T-helper 22 cell (primary cell): ENCODE data around the gene RORC.
"Not testable (repeated sequence)": the region's sequence is repeated elsewhere in the genome, so short reads cannot be mapped to it uniquely, and the experiment has no call there.

Experiments
- DNase-seq: peaks from one replicate; pipeline ENCODE4 v3.0.0-alpha.2; 2020; ENCODE audit warnings: low read depth

Gene RORC

GRCh38 chr1:151774256-151774922, 57.2 kb downstream of the RORC start:
- no peak for DNase-seq

- DNase-seq = no peak
Observed at GRCh38 chr1:151773702-151774101, 57.9 kb downstream of the RORC start.

GRCh38 chr1:151769270-151769669, 62.3 kb downstream of the RORC start:
- not testable (repeated sequence) for DNase-seq

GRCh38 chr1:151768351-151769066, 63.1 kb downstream of the RORC start:
- not testable (repeated sequence) for DNase-seq

- DNase-seq = no peak
Observed at GRCh38 chr1:151763990-151764389, 67.6 kb downstream of the RORC start.

GRCh38 chr1:151762941-151763921, 68.4 kb downstream of the RORC start, which contains the start of gene MRPL9:
TSS of gene MRPL9 (minus strand) at chr1:151763496. CDS start at chr1:151763479, 17 bp downstream.
- DNase-seq = peak; percentile 67

GRCh38 chr1:151760597-151761385, 70.8 kb downstream of the RORC start:
- DNase-seq = no peak

GRCh38 chr1:151759241-151759640, 72.4 kb downstream of the RORC start:
- no peak for DNase-seq

GRCh38 chr1:151756291-151756690, 75.3 kb downstream of the RORC start:
- DNase-seq = no peak
